Aorta (tissue), 5 donors: Measurements from ENCODE around the gene ZNF592. TPM values are rescaled to one million over a fixed set of nuclear protein-coding genes. Genes with fewer than 3 reads are reported as not detected.

Experiments used
- ATAC-seq: fragments of 200-7000 bp; cut with Tn5 transposase; one replicate; pipeline ENCODE4 v1.9.1; 2022; ENCODE audit warnings: moderate library complexity; ENCODE audit not compliant: low FRiP score
- DNase-seq, 2 donors: peaks; one replicate each; pipeline ENCODE4 v3.0.0-alpha.2; 2020
- H3K27ac ChIP-seq, 2 donors: one replicate each; pipeline ENCODE4 v1.5.1; 2013; ENCODE audit warnings: low read length in 2 of 2, mild to moderate bottlenecking in 2 of 2, moderate library complexity in 2 of 2, control low read depth in 1 of 2, inconsistent platforms in 1 of 2, low read depth in 1 of 2
- H3K27me3 ChIP-seq, 2 donors: one replicate each; pipeline ENCODE4 v1.6.1; 2013; ENCODE audit warnings: control low read depth in 1 of 2, low read length in 1 of 2, mild to moderate bottlenecking in 1 of 2, moderate library complexity in 1 of 2; ENCODE audit not compliant: insufficient read depth in 2 of 2, control insufficient read depth in 1 of 2
- H3K36me3 ChIP-seq, 2 donors: one replicate each; pipeline ENCODE4 v1.6.1; 2013; ENCODE audit warnings: control low read depth in 1 of 2, low read length in 1 of 2, mild to moderate bottlenecking in 1 of 2; ENCODE audit not compliant: insufficient read depth in 2 of 2, control insufficient read depth in 1 of 2
- H3K4me1 ChIP-seq, 2 donors: one replicate each; pipeline ENCODE4 v1.6.1; 2013; ENCODE audit warnings: low read length in 2 of 2, control low read depth in 1 of 2, mild to moderate bottlenecking in 1 of 2, moderate library complexity in 1 of 2; ENCODE audit not compliant: insufficient read depth in 2 of 2, control insufficient read depth in 1 of 2
- H3K4me3 ChIP-seq, 2 donors: one replicate each; pipeline ENCODE4 v1.5.1; 2013; ENCODE audit warnings: low read length in 2 of 2, control low read depth in 1 of 2, mild to moderate bottlenecking in 1 of 2
- H3K9me3 ChIP-seq: one replicate; pipeline ENCODE4 v1.6.1; 2013; ENCODE audit warnings: mild to moderate bottlenecking, low read length; ENCODE audit not compliant: control insufficient read depth
- WGBS, 2 donors: extraction: QIAGEN DNeasy Blood & Tissue Kit; methylation state at CpG; one replicate each; pipeline ENCODE4 v1.1.7; 2013; 5-methylcytosine and 5-hydroxymethylcytosine counted together
- intact Hi-C, 2 donors: fragments of 100-400 bp; cut with DNase I; formaldehyde crosslinking; loops; one replicate each; pipeline versions ENCODE4 v1.14.2 to v1.15.0; 2022
- polyA plus RNA-seq, 2 donors: library from polyadenylated mRNA; stranded (reverse); fragments of 200-250 nt; gene quantifications; one replicate each; pipeline ENCODE4 v1.2.3, GENCODE V29; 2013
- total RNA-seq, 2 donors: library from RNA; stranded (reverse); fragmentation: NEBNext Ultra II Directional; extraction: Animal tissue kit (Norgen Biotek cat#: 25700); gene quantifications; one replicate each; pipeline ENCODE4 v1.2.1, GENCODE V29; 2021
- donor health status: healthy with polysubstance abuse.
- donor health status: Bipolar disorder and iron deficiency.
- donor health status: DM: no; HTN: no; CAD: no.
- donor health status: DM: no; HTN: no; CAD: no.
- donor health status: DM: yes; HTN: yes; CAD: no.

Gene ZNF592
- total and polyA plus RNA-seq, 4 donors, result 6.8 to 35.8 (median 19.2) TPM

DNA sequence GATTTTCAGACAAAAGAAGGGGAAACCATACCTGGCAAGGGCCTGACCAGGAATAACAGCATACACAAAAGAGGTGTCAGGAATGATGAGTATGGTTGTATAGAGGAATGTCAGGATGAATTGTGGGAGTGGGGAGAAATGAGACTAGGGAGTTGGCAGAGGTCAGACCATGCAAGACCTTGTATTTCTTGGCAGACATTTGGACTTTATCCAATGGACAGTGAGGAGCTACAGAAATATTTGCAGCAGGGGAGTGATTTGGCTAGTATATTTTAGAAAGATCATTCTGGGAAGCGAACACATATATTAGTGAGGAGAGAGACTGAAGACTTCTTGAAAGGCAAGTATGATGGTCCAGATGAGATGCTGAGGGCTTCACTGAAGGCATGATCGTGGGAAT is 43.4 kb downstream of the ZNF592 start:
- Histone ChIP-seq H3K4me1 (no peaks in the 10 kb centered on the region), H3K4me3 (no peak overlapping the region), H3K27me3 (no peaks in the 10 kb centered on the region), H3K36me3 (peaks cover 0 to 4% of the 10 kb centered on the region in 2 donors), H3K27ac (no peak overlapping the region), H3K9me3 (no peaks in the 10 kb centered on the region)
- WGBS, 2 donors, result 89 to 95% methylated on average over 2 of the region's 2 CpGs
- intact Hi-C loops, result no loop called here
- DNase-seq (no peak), ATAC-seq (no peak)

DNA sequence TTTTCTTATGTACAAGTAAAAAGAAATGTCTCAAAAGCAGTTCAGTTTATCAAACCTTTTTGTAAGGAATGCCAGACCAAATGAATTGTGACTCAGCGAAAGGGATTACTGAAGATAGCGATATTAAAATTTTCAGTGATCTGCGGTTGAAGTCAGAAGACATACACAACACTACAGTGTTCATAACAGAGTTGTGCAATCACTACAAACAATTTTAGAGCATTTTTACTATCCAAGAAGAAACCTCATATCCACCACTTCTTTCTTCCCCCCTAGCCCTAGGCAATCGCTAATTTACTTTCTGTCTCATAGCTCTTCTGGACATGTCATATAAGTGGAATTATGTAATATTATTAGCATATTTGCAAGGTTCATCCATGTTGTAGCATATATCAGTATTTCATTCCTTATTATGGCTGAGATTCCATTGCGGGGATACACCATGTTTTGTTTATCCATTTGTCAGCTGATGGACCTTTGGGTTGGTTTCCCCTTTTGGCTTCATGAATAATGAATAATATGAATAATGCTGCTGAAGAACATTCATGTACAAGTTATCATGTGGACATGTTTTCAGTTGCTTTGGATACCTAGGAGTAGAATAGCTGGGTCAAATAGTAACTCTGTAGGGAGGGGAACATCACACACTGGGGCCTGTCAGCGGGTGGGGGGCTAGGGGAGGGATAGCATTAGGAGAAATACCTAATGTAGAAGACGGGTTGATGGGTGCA is 45.2 kb downstream of the ZNF592 start:
- Histone ChIP-seq H3K4me1 (no peaks in the 10 kb centered on the region), H3K4me3 (no peak overlapping the region), H3K27me3 (no peaks in the 10 kb centered on the region), H3K9me3 (no peaks in the 10 kb centered on the region), H3K36me3 (peaks cover 0 to 4% of the 10 kb centered on the region in 2 donors), H3K27ac (no peak overlapping the region)
- intact Hi-C loops, result no loop called here
- no peak for DNase-seq
- ATAC-seq, result no peak
- 94 to 96% methylated on average over 7 of the region's 7 CpGs for WGBS, 2 donors

DNA sequence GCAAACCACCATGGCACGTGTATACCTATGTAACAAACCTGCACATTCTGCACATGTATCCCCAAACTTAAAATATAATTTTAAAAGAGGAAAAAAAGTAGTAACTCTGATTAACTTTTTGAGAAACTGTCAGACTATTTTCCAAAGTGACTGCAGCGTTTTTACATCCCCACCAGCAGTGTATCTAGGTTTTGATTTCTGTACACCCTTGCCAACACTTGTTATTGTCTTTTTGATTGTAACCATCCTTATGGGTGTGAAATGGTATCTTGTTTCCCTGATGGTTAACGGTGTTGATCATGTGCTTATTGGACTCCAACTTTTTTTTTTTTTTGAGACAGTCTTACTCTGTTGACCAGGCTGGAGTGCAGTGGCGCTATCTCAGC is 45.8 kb downstream of the ZNF592 start:
- Histone ChIP-seq H3K4me1 (no peaks in the 10 kb centered on the region), H3K9me3 (no peaks in the 10 kb centered on the region), H3K27me3 (no peaks in the 10 kb centered on the region), H3K36me3 (peaks cover 0 to 4% of the 10 kb centered on the region in 2 donors), H3K27ac (no peak overlapping the region), H3K4me3 (no peak overlapping the region)
- intact Hi-C loops, result no loop called here
- ATAC-seq, result no peak
- 91 to 93% methylated on average over 4 of the region's 4 CpGs for WGBS, 2 donors
- no peak for DNase-seq

DNA sequence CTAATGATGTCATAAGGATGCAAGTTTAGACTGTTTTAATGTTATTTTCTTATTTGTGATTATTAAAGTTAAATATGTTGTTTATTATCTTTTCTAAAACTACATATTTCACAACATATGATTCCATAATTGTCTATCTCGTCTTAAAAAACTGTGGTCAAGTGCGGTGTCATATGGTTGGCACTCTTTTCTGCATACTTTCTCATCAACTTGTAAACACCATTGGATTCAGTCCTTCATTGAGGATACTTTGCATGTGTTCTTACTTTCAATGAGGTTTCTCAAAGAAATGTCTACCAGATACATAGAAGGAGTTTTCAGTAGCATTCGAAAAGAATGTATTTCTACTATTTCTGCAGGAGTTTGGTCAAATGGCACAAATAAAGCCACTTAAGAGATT is 46.8 kb downstream of the ZNF592 start:
- 85 to 90% methylated on average over 3 of the region's 3 CpGs for WGBS, 2 donors
- Histone ChIP-seq H3K4me1 (no peaks in the 10 kb centered on the region), H3K36me3 (peaks cover 0 to 4% of the 10 kb centered on the region in 2 donors), H3K27ac (no peak overlapping the region), H3K4me3 (no peak overlapping the region), H3K9me3 (no peaks in the 10 kb centered on the region), H3K27me3 (no peaks in the 10 kb centered on the region)
- ATAC-seq (no peak), DNase-seq (no peak)
- intact Hi-C loops, result no loop called here

DNA sequence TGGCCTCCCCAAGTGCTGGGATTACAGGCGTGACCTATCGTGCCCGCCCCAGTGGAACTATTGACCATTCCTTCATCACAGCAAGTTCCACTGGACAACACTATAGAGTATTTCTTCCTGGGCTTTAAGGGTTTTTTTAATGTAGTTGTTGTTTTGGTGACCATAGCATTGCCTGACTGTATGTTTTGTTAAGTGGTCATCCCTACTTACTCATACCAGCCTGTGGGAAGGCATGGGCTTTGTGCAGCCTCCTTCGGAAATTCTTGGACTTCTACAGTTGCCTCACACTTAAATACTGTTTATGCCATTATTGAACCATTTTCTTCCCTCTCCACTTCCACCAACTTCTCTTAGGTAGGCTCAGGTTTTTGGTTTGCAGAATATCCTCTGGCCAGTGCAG is 48.8 kb downstream of the ZNF592 start:
- DNase-seq, result no peak
- Histone ChIP-seq H3K4me3 (no peak overlapping the region), H3K27me3 (no peaks in the 10 kb centered on the region), H3K9me3 (no peaks in the 10 kb centered on the region), H3K36me3 (peaks cover 0 to 6% of the 10 kb centered on the region in 2 donors), H3K4me1 (no peaks in the 10 kb centered on the region), H3K27ac (no peak overlapping the region)
- intact Hi-C loops, result no loop called here
- ATAC-seq, result no peak
- WGBS, 2 donors, result 89 to 90% methylated on average over 4 of the region's 4 CpGs

DNA sequence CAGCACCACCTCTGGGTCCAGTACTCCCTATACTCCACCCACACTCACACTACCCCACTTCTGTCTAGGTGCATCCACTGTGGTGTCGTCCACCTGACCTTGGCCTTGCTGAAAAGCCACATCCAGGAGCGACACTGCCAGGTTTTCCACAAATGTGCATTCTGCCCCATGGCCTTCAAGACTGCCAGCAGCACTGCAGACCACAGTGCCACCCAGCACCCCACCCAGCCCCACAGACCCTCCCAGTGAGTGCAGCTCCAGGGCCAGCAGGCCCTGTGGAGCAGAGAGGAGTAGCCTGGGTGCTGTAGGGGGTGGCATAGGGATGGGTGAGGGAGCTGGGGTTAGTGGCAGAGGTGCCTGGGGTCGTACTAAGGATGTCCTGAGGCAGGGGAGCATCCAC is 49.4 kb downstream of the ZNF592 start:
- intact Hi-C loops, result no loop called here
- DNase-seq (no peak), ATAC-seq (no peak)
- Histone ChIP-seq H3K27me3 (no peaks in the 10 kb centered on the region), H3K4me1 (no peaks in the 10 kb centered on the region), H3K27ac (no peak overlapping the region), H3K36me3 (peaks cover 0 to 6% of the 10 kb centered on the region in 2 donors), H3K4me3 (no peak overlapping the region), H3K9me3 (no peaks in the 10 kb centered on the region)
- 94% methylated on average over 3 of the region's 3 CpGs for WGBS, 2 donors

DNA sequence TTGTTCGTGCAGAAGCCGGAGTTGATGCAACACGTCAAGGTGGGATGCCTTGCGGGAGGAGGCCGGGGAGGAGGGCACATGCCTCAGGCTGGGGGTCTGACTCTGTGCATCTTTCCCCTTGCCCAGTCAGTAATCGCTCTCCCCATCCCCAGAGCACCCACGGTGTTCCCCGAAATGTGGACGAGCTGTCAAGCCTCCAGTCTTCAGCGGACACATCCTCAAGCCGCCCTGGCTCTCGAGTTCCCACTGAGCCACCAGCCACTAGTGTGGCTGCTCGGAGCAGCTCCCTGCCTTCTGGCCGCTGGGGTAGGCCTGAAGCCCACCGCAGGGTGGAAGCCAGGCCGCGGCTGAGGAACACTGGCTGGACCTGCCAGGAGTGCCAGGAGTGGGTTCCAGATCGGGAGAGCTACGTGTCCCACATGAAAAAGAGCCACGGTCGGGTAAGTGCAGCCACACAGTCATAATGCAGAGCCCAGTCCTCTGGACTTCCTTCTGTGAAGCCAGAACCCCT is 50.1 kb downstream of the ZNF592 start:
- Histone ChIP-seq H3K4me1 (no peaks in the 10 kb centered on the region), H3K36me3 (peaks cover 0 to 6% of the 10 kb centered on the region in 2 donors), H3K27me3 (no peaks in the 10 kb centered on the region), H3K4me3 (no peak overlapping the region), H3K9me3 (no peaks in the 10 kb centered on the region), H3K27ac (no peak overlapping the region)
- intact Hi-C loops, result no loop called here
- DNase-seq (no peak), ATAC-seq (no peak)
- 93 to 94% methylated on average over 21 of the region's 21 CpGs for WGBS, 2 donors

DNA sequence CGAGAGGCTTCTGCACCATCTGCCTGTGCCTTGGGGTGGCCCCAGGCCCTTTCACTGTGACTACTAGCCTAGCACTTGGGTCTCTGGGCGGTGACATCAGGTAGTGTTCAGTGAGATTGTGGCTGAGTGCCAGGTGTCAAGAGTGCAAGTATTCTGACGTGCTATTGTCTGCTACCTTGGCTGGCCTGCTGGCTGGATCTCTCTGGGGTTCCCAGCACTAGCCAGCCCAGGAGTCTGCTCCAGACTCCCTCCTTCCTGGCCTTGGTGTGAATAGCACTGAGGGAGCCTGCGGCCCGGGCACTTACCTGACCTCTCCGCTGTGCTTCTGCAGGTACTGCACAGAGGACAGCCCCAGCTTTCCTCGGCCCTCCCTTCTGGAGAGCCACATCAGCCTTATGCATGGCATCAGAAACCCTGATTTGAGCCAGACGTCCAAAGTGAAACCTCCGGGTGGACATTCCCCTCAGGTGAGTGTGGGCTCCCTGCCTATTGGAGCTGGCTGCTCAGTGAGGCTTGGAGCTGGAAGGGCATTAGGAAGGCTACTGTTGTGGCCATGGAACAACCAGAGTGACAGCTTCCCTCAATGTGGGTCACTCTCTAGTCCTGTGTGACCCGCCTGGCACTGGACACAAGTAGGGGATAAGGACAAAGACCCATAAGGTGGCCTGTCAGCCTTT is 51.3 kb downstream of the ZNF592 start:
- H3K27ac ChIP-seq, result no peak overlapping the region
- H3K9me3 ChIP-seq, result no peaks in the 10 kb centered on the region
- WGBS, 2 donors, result 84% methylated on average over 10 of the region's 10 CpGs
- ATAC-seq, result no peak
- DNase-seq, result no peak
- H3K27me3 ChIP-seq, result no peaks in the 10 kb centered on the region
- H3K4me3 ChIP-seq, result no peak overlapping the region
- intact Hi-C loops, result no loop called here
- H3K4me1 ChIP-seq, result no peaks in the 10 kb centered on the region
- H3K36me3 ChIP-seq, result peaks cover 0 to 10% of the 10 kb centered on the region in 2 donors

DNA sequence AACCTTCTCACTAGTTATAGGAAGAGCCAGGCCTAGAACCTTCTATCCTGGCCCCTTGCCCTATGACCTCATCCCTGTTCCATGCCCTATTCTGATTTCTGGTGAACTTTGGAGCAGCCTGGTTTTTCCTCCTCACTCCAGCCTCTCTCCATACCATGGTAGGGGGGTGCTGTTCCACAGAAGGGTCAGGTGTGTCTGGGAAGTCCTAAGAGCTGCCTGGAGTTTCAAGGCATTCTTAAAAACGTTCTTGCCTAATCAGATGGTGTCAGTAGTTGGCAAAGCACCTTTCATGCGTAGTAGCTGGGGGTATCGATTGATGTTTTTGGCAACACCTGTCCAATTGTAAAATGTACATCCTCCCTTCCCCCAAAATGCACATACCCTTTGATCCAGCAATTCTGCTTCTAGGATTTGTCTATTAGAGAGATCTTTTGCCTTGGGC is 52.0 kb downstream of the ZNF592 start:
- Histone ChIP-seq H3K27me3 (no peaks in the 10 kb centered on the region), H3K27ac (no peak overlapping the region), H3K9me3 (no peaks in the 10 kb centered on the region), H3K36me3 (peaks cover 2 to 13% of the 10 kb centered on the region in 2 donors), H3K4me3 (no peak overlapping the region), H3K4me1 (no peaks in the 10 kb centered on the region)
- ATAC-seq (no peak), DNase-seq (no peak)
- 71 to 73% methylated on average over 3 of the region's 3 CpGs for WGBS, 2 donors
- intact Hi-C loops, result no loop called here
